A549 (cell line): ENCODE data around the gene PPP1R1B. TPM values are rescaled to one million over a fixed set of nuclear protein-coding genes. Genes with fewer than 3 reads are reported as not detected.
A peak's percentile ranks its signal among the peaks of the same experiment; 100 is the strongest.

Source experiments
- BCL3 ChIP-seq: fragments of >200 bp; sonication (Bioruptor Twin); formaldehyde crosslinking; IDR thresholded peaks from 3 replicates; pipeline ENCODE4 v1.6.1; 2016
- BHLHE40 ChIP-seq: IDR thresholded peaks from 2 replicates; pipeline ENCODE4 v1.6.1; 2012; ENCODE audit warnings: low read depth, low read length, inconsistent platforms
- CHD2 ChIP-seq: fragments of 150-350 bp; IDR thresholded peaks from 2 replicates; pipeline ENCODE4 v1.6.1; 2014; ENCODE audit warnings: low read length; ENCODE audit not compliant: partially characterized antibody
- CHD4 ChIP-seq: fragments of 200-600 bp; sonication (generic); IDR thresholded peaks from 2 replicates; pipeline ENCODE4 v1.6.1; 2016; ENCODE audit warnings: antibody characterized with exemption, mild to moderate bottlenecking, borderline replicate concordance
- EHF ChIP-seq: fragments of 250-450 bp; sonication (Bioruptor Pico); IDR thresholded peaks from 2 replicates; pipeline ENCODE4 v1.5.0; 2020; ENCODE audit warnings: mild to moderate bottlenecking
- EHMT2 ChIP-seq: fragments of 200-600 bp; sonication (generic); IDR thresholded peaks from 2 replicates; pipeline ENCODE4 v1.6.1; 2016; ENCODE audit warnings: antibody characterized with exemption, low read depth, mild to moderate bottlenecking, moderate library complexity
- EP300 ChIP-seq, 2 experiments: fragments of >200 bp; sonication (Bioruptor Twin); formaldehyde crosslinking; IDR thresholded peaks; 2 replicates in 1 of 2; 3 replicates in 1 of 2; pipeline ENCODE4 v1.6.1; 2016 to 2017
- FOSB ChIP-seq: fragments of 250-450 bp; sonication (Bioruptor Pico); IDR thresholded peaks from 2 replicates; pipeline ENCODE4 v1.5.0; 2020; ENCODE audit warnings: mild to moderate bottlenecking, moderate library complexity
- GATA3 ChIP-seq: IDR thresholded peaks from 2 replicates; pipeline ENCODE4 v1.6.1; 2012; ENCODE audit warnings: borderline replicate concordance
- HES2 ChIP-seq: fragments of >200 bp; sonication (Bioruptor Twin); formaldehyde crosslinking; IDR thresholded peaks from 2 replicates; pipeline ENCODE4 v1.6.1; 2016
- HEYL ChIP-seq: fragments of 250-450 bp; sonication (Bioruptor Pico); IDR thresholded peaks from 2 replicates; pipeline ENCODE4 v1.8.0; 2021; ENCODE audit warnings: mild to moderate bottlenecking, moderate library complexity
- HOXB13 ChIP-seq: fragments of 250-450 bp; sonication (Bioruptor Pico); IDR thresholded peaks from 2 replicates; pipeline ENCODE4 v1.5.0; 2020; ENCODE audit warnings: low read depth, mild to moderate bottlenecking, moderate library complexity
- JUN ChIP-seq, 2 experiments: fragments of >200 bp; sonication (Bioruptor Twin); formaldehyde crosslinking; IDR thresholded peaks; 2 replicates in 1 of 2; 3 replicates in 1 of 2; pipeline ENCODE4 v1.6.1; 2016 to 2017
- KDM1A ChIP-seq: fragments of 200-600 bp; sonication (generic); IDR thresholded peaks from 2 replicates; pipeline ENCODE4 v1.6.1; 2016; ENCODE audit warnings: low read depth, mild to moderate bottlenecking
- MAFK ChIP-seq: fragments of 450-650 bp; IDR thresholded peaks from 2 replicates; pipeline ENCODE4 v1.6.1; 2014; ENCODE audit not compliant: partially characterized antibody
- MYC ChIP-seq: IDR thresholded peaks from 2 replicates; pipeline ENCODE4 v1.6.1; 2012; ENCODE audit warnings: mild to moderate bottlenecking, inconsistent platforms, low read length, improper control_type of control experiment, borderline replicate concordance
- NPAS2 ChIP-seq: fragments of 250-450 bp; sonication (Bioruptor Pico); IDR thresholded peaks from 2 replicates; pipeline ENCODE4 v1.8.0; 2022; ENCODE audit warnings: mild to moderate bottlenecking, moderate library complexity, borderline replicate concordance
- NR3C1 ChIP-seq: fragments of >200 bp; sonication (Bioruptor Twin); formaldehyde crosslinking; IDR thresholded peaks from 3 replicates; pipeline ENCODE4 v1.6.1; 2017
- PBX3 ChIP-seq: IDR thresholded peaks from 2 replicates; pipeline ENCODE4 v1.6.1; 2012
- PHF8 ChIP-seq: fragments of 200-600 bp; sonication (generic); IDR thresholded peaks from 2 replicates; pipeline ENCODE4 v1.6.1; 2016; ENCODE audit warnings: low read depth, mild to moderate bottlenecking, antibody characterized with exemption, moderate library complexity, borderline replicate concordance
- POLR2A ChIP-seq: IDR thresholded peaks from 2 replicates; pipeline ENCODE4 v1.6.1; 2012; ENCODE audit warnings: mild to moderate bottlenecking, low read length
- POLR2AphosphoS2 ChIP-seq: conservative IDR thresholded peaks from 2 replicates; pipeline ENCODE4 v1.6.1; 2012; ENCODE audit warnings: low read length, improper control_type of control experiment, inconsistent platforms
- RAD21 ChIP-seq, 2 experiments: fragments of >200 bp in 1 of 2; sonication (Bioruptor Twin) in 1 of 2; formaldehyde crosslinking in 1 of 2; IDR thresholded peaks in 1 of 2; conservative IDR thresholded peaks in 1 of 2; 2 replicates in 1 of 2; 3 replicates in 1 of 2; pipeline ENCODE4 v1.6.1; 2012 to 2018; ENCODE audit warnings: inconsistent platforms in 1 of 2
- RARB ChIP-seq: fragments of 250-450 bp; sonication (Bioruptor Pico); IDR thresholded peaks from 2 replicates; pipeline ENCODE4 v1.8.0; 2021; ENCODE audit warnings: mild to moderate bottlenecking, moderate library complexity
- RCOR1 ChIP-seq: fragments of 150-350 bp; IDR thresholded peaks from 2 replicates; pipeline ENCODE4 v1.6.1; 2014; ENCODE audit warnings: antibody characterized with exemption, low read length, low read depth
- TFCP2L1 ChIP-seq: fragments of 250-450 bp; sonication (Bioruptor Pico); IDR thresholded peaks from 2 replicates; pipeline ENCODE4 v1.5.0; 2021; ENCODE audit warnings: mild to moderate bottlenecking
- TP53 ChIP-seq: fragments of 250-450 bp; sonication (Bioruptor Pico); IDR thresholded peaks from 2 replicates; pipeline ENCODE4 v1.5.0; 2021; ENCODE audit warnings: mild to moderate bottlenecking, moderate library complexity
- USF2 ChIP-seq: fragments of 450-650 bp; IDR thresholded peaks from 2 replicates; pipeline ENCODE4 v1.6.1; 2014; ENCODE audit warnings: antibody characterized with exemption
- ZC3H11A ChIP-seq: fragments of 450-650 bp; IDR thresholded peaks from 2 replicates; pipeline ENCODE4 v1.6.1; 2014; ENCODE audit warnings: antibody characterized with exemption, mild to moderate bottlenecking
- ZFP36 ChIP-seq: fragments of 450-650 bp; IDR thresholded peaks from 2 replicates; pipeline ENCODE4 v1.6.1; 2014; ENCODE audit warnings: borderline replicate concordance; ENCODE audit not compliant: partially characterized antibody
- ZNF302 ChIP-seq: fragments of 250-450 bp; sonication (Bioruptor Pico); IDR thresholded peaks from 2 replicates; pipeline ENCODE4 v1.9.0; 2021; ENCODE audit warnings: inconsistent platforms, mild to moderate bottlenecking, moderate library complexity
- ZSCAN20 ChIP-seq: fragments of 250-450 bp; sonication (Bioruptor Pico); IDR thresholded peaks from 2 replicates; pipeline ENCODE4 v1.8.0; 2022; ENCODE audit warnings: mild to moderate bottlenecking, moderate library complexity
- polyA plus RNA-seq, 4 experiments: library from polyadenylated mRNA; depleted of rRNA in 3 of 4; stranded (reverse); fragments of >200 nt; fragmentation: RNase III in 1 of 4; extraction: RNeasy Plus Mini Kit Qiagen cat#74134 plus additional on column Dnase treatment in 1 of 4; gene quantifications; 2 replicates in 3 of 4; 3 replicates in 1 of 4; pipeline ENCODE4 v1.2.3, GENCODE V29; 2011 to 2017
- TF ChIP-seq, protein P1 (sequence below): fragments of 250-450 bp; sonication (Bioruptor Pico); IDR thresholded peaks from 2 replicates; pipeline ENCODE4 v1.5.0; 2021; ENCODE audit warnings: mild to moderate bottlenecking, moderate library complexity, borderline replicate concordance
- TF ChIP-seq, protein P2 (sequence below): fragments of 200-600 bp; sonication (generic); IDR thresholded peaks from 2 replicates; pipeline ENCODE4 v1.6.1; 2016; ENCODE audit warnings: antibody characterized with exemption, mild to moderate bottlenecking, moderate library complexity

The PPP1R1B gene
- polyA plus RNA-seq, 2 of the 4 experiments (the other 2 are of a cell fraction), result 0.10 TPM; not detected in 1

- TF ChIP-seq, protein P1, sequence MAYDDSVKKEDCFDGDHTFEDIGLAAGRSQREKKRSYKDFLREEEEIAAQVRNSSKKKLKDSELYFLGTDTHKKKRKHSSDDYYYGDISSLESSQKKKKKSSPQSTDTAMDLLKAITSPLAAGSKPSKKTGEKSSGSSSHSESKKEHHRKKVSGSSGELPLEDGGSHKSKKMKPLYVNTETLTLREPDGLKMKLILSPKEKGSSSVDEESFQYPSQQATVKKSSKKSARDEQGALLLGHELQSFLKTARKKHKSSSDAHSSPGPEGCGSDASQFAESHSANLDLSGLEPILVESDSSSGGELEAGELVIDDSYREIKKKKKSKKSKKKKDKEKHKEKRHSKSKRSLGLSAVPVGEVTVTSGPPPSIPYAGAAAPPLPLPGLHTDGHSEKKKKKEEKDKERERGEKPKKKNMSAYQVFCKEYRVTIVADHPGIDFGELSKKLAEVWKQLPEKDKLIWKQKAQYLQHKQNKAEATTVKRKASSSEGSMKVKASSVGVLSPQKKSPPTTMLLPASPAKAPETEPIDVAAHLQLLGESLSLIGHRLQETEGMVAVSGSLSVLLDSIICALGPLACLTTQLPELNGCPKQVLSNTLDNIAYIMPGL (CRISPR knock-in tag), result peak; percentile 81
- TF ChIP-seq JUN (IDR thresholded peaks at IDR 0.05) (no peak), BHLHE40 (no peak), ZFP36 (no peak), CHD2 (no peak), GATA3 (no peak), ZC3H11A (no peak), POLR2AphosphoS2 (no peak), KDM1A (no peak), RARB (CRISPR knock-in tag) (no peak), FOSB (no peak), HEYL (no peak), MAFK (no peak), HES2 (no peak), CHD4 (no peak), RCOR1 (no peak), PBX3 (no peak), ZNF302 (CRISPR knock-in tag) (no peak), EHMT2 (no peak), EHF (no peak), TP53 (CRISPR knock-in tag) (no peak), NPAS2 (CRISPR knock-in tag) (no peak), ZSCAN20 (CRISPR knock-in tag) (no peak), HOXB13 (0 out of 2 replicates have a peak, but pooled peaks have one; percentile 24), POLR2A (no peak), MYC (0 out of 2 replicates have a peak, but pooled peaks have one; percentile 18), EP300 (IDR thresholded peaks at IDR 0.05) (no peak), TFCP2L1 (CRISPR knock-in tag) (peak; percentile 77), PHF8 (0 out of 2 replicates have a peak, but pooled peaks have one; percentile 21), BCL3 (no peak), USF2 (no peak), NR3C1 (no peak), RAD21 (conservative IDR thresholded peaks at IDR 0.05 in 1 of 2, IDR thresholded peaks at IDR 0.05 in 1 of 2) (peak; percentile 43 to 49)
- TF ChIP-seq, protein P2, sequence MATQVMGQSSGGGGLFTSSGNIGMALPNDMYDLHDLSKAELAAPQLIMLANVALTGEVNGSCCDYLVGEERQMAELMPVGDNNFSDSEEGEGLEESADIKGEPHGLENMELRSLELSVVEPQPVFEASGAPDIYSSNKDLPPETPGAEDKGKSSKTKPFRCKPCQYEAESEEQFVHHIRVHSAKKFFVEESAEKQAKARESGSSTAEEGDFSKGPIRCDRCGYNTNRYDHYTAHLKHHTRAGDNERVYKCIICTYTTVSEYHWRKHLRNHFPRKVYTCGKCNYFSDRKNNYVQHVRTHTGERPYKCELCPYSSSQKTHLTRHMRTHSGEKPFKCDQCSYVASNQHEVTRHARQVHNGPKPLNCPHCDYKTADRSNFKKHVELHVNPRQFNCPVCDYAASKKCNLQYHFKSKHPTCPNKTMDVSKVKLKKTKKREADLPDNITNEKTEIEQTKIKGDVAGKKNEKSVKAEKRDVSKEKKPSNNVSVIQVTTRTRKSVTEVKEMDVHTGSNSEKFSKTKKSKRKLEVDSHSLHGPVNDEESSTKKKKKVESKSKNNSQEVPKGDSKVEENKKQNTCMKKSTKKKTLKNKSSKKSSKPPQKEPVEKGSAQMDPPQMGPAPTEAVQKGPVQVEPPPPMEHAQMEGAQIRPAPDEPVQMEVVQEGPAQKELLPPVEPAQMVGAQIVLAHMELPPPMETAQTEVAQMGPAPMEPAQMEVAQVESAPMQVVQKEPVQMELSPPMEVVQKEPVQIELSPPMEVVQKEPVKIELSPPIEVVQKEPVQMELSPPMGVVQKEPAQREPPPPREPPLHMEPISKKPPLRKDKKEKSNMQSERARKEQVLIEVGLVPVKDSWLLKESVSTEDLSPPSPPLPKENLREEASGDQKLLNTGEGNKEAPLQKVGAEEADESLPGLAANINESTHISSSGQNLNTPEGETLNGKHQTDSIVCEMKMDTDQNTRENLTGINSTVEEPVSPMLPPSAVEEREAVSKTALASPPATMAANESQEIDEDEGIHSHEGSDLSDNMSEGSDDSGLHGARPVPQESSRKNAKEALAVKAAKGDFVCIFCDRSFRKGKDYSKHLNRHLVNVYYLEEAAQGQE, result no peak
- TF ChIP-seq, all 56 proteins: peak for 12
Observed at GRCh38 chr17:39667945-39668924, 41.5 kb downstream of the PPP1R1B start, which contains the start of gene PNMT (continued).
